ENCODE results near the gene GRIN2C.

The GRIN2C gene

DNA sequence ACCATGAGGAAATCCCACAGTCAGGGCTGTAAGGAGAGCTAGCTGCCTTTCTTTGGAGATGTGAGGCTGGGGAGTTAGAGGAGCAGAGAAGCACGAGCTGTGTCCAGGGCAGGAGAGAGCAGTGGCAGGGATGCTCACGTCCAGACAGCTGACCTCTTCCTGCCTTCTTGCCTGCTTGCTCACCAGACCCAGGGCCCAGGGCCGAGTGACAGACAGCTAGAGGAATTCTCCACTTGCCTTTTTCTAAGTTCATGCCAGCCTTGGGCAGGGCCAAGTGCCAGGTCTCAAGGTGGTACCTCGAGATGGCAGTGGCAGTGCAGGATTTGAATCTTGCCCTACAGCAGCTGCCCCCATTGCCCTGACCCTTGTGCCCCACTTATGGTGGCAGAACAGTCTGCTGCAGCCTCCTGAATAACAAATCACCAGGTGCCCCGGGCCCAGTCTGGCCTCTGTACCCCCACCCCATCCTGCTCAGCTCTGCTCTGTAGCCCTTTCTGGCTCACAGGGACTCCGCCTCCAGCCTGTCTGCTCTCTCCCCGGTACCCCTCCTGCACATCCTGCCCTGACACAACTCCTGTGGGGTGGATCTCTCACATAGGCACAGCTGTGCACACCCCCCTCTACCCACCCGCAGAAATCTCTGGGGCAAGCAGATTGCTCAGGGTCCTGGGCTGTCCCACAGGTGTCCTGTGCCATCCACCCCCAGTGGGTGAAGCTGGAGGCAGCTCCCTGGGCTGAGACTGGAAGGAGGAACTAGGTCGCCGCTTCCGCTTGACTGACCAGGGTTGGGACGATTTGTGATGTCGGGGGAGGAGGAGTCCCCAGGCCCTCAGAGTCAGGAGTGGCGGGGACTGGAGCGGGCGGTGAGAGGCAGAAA, 25.9 kb downstream of the GRIN2C start:
- TF ChIP-seq POLR2AphosphoS5 (IDR thresholded peaks at IDR 0.05; ENCODE audit: low read depth, low read length) = no peak
- no peak for TF ChIP-seq FOXP2 (optimal IDR thresholded peaks at IDR 0.05; ENCODE audit: borderline replicate concordance, extremely low read depth, extremely low read length, insufficient read depth)

DNA sequence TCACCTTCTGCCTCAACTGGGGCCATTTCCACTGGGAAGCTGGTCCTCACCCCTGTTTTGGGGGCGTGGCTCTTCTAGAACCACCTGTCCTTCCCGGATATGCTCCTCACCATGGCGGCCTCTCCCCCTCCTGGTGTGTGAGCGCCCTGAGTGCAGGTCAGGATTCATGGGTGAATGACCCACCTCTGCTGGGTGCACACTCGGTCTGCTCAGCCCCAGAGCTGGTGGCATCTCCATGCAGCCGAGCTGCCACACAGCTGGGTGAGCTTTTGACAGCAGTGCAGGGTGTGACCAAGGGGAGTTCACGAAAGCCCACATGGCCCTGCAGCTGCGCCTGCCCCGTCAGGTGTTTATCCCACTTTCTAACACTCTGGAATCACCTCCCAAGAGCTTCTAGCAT, 27.3 kb downstream of the GRIN2C start:
- TF ChIP-seq POLR2AphosphoS5 (IDR thresholded peaks at IDR 0.05; ENCODE audit: low read depth, low read length) (no peak), FOXP2 (optimal IDR thresholded peaks at IDR 0.05; ENCODE audit: borderline replicate concordance, extremely low read depth, extremely low read length, insufficient read depth) (no peak), SIN3A (IDR thresholded peaks at IDR 0.05; ENCODE audit: borderline replicate concordance, insufficient read depth, low read length) (no peak), TAF1 (IDR thresholded peaks at IDR 0.05; ENCODE audit: borderline replicate concordance, insufficient read depth, low read length) (no peak)
- TF ChIP-seq, protein P1, sequence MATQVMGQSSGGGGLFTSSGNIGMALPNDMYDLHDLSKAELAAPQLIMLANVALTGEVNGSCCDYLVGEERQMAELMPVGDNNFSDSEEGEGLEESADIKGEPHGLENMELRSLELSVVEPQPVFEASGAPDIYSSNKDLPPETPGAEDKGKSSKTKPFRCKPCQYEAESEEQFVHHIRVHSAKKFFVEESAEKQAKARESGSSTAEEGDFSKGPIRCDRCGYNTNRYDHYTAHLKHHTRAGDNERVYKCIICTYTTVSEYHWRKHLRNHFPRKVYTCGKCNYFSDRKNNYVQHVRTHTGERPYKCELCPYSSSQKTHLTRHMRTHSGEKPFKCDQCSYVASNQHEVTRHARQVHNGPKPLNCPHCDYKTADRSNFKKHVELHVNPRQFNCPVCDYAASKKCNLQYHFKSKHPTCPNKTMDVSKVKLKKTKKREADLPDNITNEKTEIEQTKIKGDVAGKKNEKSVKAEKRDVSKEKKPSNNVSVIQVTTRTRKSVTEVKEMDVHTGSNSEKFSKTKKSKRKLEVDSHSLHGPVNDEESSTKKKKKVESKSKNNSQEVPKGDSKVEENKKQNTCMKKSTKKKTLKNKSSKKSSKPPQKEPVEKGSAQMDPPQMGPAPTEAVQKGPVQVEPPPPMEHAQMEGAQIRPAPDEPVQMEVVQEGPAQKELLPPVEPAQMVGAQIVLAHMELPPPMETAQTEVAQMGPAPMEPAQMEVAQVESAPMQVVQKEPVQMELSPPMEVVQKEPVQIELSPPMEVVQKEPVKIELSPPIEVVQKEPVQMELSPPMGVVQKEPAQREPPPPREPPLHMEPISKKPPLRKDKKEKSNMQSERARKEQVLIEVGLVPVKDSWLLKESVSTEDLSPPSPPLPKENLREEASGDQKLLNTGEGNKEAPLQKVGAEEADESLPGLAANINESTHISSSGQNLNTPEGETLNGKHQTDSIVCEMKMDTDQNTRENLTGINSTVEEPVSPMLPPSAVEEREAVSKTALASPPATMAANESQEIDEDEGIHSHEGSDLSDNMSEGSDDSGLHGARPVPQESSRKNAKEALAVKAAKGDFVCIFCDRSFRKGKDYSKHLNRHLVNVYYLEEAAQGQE (IDR thresholded peaks at IDR 0.05; ENCODE audit: insufficient read depth in 1 of 2, low read depth in 2 of 2, low read length in 2 of 2) = no peak

DNA sequence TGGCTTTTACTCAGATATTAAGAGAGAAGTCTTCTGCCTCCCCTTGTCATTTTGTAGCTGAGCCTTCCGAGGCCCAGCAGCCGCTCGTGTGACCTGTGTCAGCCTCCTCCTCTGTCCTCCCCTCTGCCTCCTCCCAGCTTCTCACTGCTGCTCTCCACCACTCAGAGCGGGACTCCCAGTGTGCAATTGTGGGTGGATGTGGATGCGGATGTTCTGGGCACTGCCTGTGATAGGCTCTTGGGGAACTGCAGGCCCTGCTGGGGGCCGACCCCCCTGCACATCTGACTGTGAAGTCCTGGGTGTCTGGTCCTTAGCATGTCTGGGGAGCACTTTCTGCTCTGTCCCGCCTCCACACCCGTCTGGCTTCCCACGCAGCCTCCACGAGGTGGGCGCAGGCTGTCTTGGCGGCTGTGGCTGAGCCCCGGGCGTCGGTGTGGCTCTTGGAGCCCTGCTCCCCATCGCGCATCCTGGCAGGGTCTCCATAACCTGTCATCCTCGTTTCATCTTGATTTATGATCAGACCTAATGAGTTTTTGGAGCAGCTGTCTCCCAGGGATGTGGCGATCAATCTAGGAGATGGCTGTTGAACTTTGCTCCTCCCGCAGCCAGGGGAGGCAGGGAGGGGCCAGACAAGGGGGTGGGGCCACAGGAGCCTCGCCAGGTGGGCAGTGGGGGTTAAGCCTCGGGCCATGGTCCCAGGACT, 28.1 kb downstream of the GRIN2C start:
- TF ChIP-seq, protein P1 (IDR thresholded peaks at IDR 0.05; ENCODE audit: insufficient read depth in 1 of 2, low read depth in 2 of 2, low read length in 2 of 2) = no peak
- TF ChIP-seq FOXP2 (optimal IDR thresholded peaks at IDR 0.05; ENCODE audit: borderline replicate concordance, extremely low read depth, extremely low read length, insufficient read depth) (no peak), POLR2AphosphoS5 (IDR thresholded peaks at IDR 0.05; ENCODE audit: low read depth, low read length) (no peak), TAF1 (IDR thresholded peaks at IDR 0.05; ENCODE audit: borderline replicate concordance, insufficient read depth, low read length) (no peak), SIN3A (IDR thresholded peaks at IDR 0.05; ENCODE audit: borderline replicate concordance, insufficient read depth, low read length) (no peak)

DNA sequence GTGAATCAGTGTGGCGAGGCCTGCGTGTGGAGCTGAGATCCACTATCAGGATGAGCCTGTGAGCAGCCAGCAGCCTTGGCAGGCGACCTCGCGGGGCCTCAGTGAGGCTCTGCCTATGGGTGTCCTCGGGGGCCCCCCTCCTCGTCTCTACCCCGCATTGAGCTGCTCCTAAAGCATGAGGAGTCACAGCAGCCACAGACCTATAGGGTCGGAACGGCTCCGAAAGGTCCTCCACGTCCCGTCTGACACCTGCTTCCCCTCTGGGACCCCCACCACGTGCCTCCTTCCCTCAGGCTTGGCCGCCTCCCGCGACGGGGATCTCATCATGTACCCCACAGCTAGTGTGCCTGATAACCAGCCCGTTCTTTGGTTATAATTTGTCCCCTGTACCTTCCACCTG, 28.8 kb downstream of the GRIN2C start:
- TF ChIP-seq FOXP2 (optimal IDR thresholded peaks at IDR 0.05; ENCODE audit: borderline replicate concordance, extremely low read depth, extremely low read length, insufficient read depth) = no peak
- TF ChIP-seq, protein P1 (IDR thresholded peaks at IDR 0.05; ENCODE audit: insufficient read depth in 1 of 2, low read depth in 2 of 2, low read length in 2 of 2) = no peak

DNA sequence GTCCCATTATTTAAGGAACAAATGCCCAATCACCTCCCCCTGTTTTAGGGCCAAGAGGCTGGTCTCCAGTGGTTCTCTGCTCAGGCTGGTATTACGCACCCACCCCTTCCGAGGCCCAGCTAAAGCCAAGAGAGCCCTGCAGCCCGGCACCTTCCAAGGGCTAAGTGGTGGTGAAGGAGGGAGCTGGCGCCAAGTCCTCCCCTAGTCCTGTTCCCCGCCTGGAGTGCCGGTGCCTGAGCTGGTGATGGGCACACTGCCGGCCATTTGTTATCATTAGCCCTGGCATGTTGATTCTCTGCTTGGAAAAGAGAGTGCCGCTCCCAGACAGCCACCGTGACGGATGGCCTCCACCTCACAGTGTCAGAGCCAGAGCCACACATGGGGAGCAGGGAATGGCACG, 31.9 kb downstream of the GRIN2C start:
- no peak for TF ChIP-seq TAF1 (IDR thresholded peaks at IDR 0.05; ENCODE audit: borderline replicate concordance, insufficient read depth, low read length)
- TF ChIP-seq, protein P1 (IDR thresholded peaks at IDR 0.05; ENCODE audit: insufficient read depth in 1 of 2, low read depth in 2 of 2, low read length in 2 of 2) = no peak
- TF ChIP-seq FOXP2 (optimal IDR thresholded peaks at IDR 0.05; ENCODE audit: borderline replicate concordance, extremely low read depth, extremely low read length, insufficient read depth) = no peak
- no peak for TF ChIP-seq POLR2AphosphoS5 (IDR thresholded peaks at IDR 0.05; ENCODE audit: low read depth, low read length)
- no peak for TF ChIP-seq SIN3A (IDR thresholded peaks at IDR 0.05; ENCODE audit: borderline replicate concordance, insufficient read depth, low read length)

Measured in PFSK-1 (cell line).